ENCODE results near the gene SCFD2. TPM values are rescaled to one million over a fixed set of nuclear protein-coding genes. Genes with fewer than 3 reads are reported as not detected.
A peak's percentile ranks its signal among the peaks of the same experiment; 100 is the strongest.

SCFD2 gene
- total and polyA plus RNA-seq, 4 donors: 5.2 to 28.7 (median 16.4) TPM

DNA sequence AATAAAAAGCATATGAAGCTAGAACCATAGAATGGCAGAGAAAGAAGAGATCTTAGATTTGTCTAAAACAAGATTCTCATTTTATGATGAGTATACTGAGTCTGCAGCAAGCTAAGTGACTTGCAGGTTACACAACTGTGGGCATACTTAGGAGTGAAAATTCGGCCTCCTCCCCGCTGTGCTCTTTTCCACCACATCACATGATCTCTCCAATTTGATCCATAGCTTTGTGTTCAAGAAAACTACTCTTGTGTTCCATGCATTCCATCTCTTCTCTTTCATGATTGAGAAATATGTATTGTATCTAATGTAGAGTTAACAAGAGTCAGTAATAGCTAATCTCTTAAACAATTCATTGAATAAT is 234.3 kb downstream of the SCFD2 start:
- 89 to 98% methylated on average over 2 of the region's 2 CpGs for WGBS, 2 donors
- TF ChIP-seq, protein P1, sequence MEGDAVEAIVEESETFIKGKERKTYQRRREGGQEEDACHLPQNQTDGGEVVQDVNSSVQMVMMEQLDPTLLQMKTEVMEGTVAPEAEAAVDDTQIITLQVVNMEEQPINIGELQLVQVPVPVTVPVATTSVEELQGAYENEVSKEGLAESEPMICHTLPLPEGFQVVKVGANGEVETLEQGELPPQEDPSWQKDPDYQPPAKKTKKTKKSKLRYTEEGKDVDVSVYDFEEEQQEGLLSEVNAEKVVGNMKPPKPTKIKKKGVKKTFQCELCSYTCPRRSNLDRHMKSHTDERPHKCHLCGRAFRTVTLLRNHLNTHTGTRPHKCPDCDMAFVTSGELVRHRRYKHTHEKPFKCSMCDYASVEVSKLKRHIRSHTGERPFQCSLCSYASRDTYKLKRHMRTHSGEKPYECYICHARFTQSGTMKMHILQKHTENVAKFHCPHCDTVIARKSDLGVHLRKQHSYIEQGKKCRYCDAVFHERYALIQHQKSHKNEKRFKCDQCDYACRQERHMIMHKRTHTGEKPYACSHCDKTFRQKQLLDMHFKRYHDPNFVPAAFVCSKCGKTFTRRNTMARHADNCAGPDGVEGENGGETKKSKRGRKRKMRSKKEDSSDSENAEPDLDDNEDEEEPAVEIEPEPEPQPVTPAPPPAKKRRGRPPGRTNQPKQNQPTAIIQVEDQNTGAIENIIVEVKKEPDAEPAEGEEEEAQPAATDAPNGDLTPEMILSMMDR (IDR thresholded peaks at IDR 0.05; ENCODE audit: control extremely low read depth, extremely low read depth): no peak
- peaks cover 0 to 52% (median 10%) of the 10 kb centered on the region in 5 donors for H3K4me1 ChIP-seq (ENCODE audit: control insufficient read depth in 5 of 5, insufficient read depth in 5 of 5, low read length in 5 of 5)
- no peaks in the 10 kb centered on the region for H3K36me3 ChIP-seq (ENCODE audit: control insufficient read depth in 4 of 4, insufficient read depth in 4 of 4, low read length in 4 of 4)
- H3K9ac ChIP-seq (ENCODE audit: insufficient read depth in 1 of 2, low read length in 2 of 2): no peak overlapping the region
- H3K27me3 ChIP-seq (ENCODE audit: control insufficient read depth in 3 of 3, insufficient read depth in 3 of 3, low read length in 2 of 3): no peaks in the 10 kb centered on the region
- H3K27ac ChIP-seq (ENCODE audit: low read depth in 1 of 2, low read length in 1 of 2): no peak overlapping the region
- H3K4me3 ChIP-seq: no peak overlapping the region
- peaks cover 0 to 2% (median 0%) of the 10 kb centered on the region in 4 donors for H3K9me3 ChIP-seq (ENCODE audit: control insufficient read depth in 4 of 4, insufficient read depth in 3 of 4, low read length in 3 of 4)
- DNase-seq (peak in 1 of 3 donors; percentile 37), ATAC-seq (ENCODE audit: insufficient read depth, low FRiP score) (no peak)

DNA sequence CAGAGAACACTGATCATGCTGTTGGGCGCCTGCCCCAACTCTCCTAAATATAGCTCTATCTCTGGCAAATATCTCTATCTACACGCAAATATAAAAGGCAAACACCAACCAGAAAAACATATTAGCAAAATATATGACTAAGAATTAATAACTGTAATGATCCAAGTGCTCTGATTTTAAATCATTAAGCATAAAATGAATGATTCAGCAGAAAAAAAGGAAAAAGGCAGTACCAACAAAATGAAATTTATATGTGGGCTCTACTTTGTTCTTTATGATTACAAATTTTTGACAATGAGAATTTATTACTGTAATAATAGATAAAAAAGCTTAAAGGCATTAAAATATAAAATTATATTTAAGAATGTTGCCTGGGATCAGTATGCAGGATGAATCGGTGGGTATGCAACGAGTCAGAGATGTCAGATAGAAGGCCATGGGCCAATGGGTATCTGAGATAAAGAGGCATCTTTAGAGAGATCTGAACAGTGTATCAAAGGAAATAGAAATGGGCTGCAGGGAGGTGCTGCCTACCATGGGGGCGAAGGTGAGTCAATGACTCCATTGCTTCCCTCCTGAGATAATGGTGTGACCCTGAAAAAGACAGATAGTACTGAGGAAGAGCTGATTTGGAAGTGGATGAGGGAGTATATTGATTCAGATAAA is 234.8 kb downstream of the SCFD2 start:
- Histone ChIP-seq H3K9ac (ENCODE audit: insufficient read depth in 1 of 2, low read length in 2 of 2) (no peak overlapping the region), H3K9me3 (ENCODE audit: control insufficient read depth in 4 of 4, insufficient read depth in 3 of 4, low read length in 3 of 4) (peaks cover 0 to 2% (median 0%) of the 10 kb centered on the region in 4 donors), H3K4me1 (ENCODE audit: control insufficient read depth in 5 of 5, insufficient read depth in 5 of 5, low read length in 5 of 5) (peaks cover 0 to 54% (median 10%) of the 10 kb centered on the region in 5 donors), H3K27me3 (ENCODE audit: control insufficient read depth in 3 of 3, insufficient read depth in 3 of 3, low read length in 2 of 3) (no peaks in the 10 kb centered on the region), H3K36me3 (ENCODE audit: control insufficient read depth in 4 of 4, insufficient read depth in 4 of 4, low read length in 4 of 4) (no peaks in the 10 kb centered on the region), H3K27ac (ENCODE audit: low read depth in 1 of 2, low read length in 1 of 2) (no peak overlapping the region), H3K4me3 (no peak overlapping the region)
- ATAC-seq (ENCODE audit: insufficient read depth, low FRiP score) (no peak), DNase-seq (no peak)
- WGBS, 2 donors: 93 to 96% methylated on average over 5 of the region's 5 CpGs
- TF ChIP-seq, protein P1 (IDR thresholded peaks at IDR 0.05; ENCODE audit: control extremely low read depth, extremely low read depth): no peak

DNA sequence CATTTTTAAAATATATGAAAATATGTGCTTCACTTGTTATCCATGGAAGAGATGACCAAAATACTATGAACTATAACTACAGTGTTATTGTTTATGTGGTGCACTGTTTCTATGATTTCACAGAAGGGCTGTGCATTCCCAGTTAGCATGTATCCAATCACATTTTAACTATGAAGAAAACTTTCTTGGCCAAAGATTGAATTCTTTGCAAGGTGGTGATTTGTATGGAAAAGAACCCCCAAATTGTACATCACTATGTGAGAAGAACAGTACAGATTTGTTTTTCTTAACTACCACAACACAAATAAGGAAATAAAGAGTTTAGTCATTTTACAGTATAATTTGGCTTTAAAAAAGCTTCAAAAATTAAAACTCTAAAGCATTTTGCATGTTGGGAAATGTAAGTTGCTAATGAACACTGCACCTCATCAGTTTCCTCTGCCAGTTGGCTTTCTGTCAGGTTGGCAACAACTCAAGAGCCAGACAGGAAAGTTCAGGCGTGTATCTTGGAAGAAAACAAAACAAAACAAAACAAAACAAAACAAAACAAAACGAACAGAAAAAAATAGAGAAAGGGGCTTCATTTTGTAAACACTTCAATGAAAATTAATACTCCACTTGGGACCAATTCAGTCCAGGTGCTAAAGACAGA is 237.0 kb downstream of the SCFD2 start:
- H3K27me3 ChIP-seq (ENCODE audit: control insufficient read depth in 3 of 3, insufficient read depth in 3 of 3, low read length in 2 of 3): no peaks in the 10 kb centered on the region
- H3K36me3 ChIP-seq (ENCODE audit: control insufficient read depth in 4 of 4, insufficient read depth in 4 of 4, low read length in 4 of 4): no peaks in the 10 kb centered on the region
- ATAC-seq (ENCODE audit: insufficient read depth, low FRiP score): no peak
- peaks cover 0 to 54% (median 10%) of the 10 kb centered on the region in 5 donors for H3K4me1 ChIP-seq (ENCODE audit: control insufficient read depth in 5 of 5, insufficient read depth in 5 of 5, low read length in 5 of 5)
- peaks cover 0 to 2% (median 0%) of the 10 kb centered on the region in 4 donors for H3K9me3 ChIP-seq (ENCODE audit: control insufficient read depth in 4 of 4, insufficient read depth in 3 of 4, low read length in 3 of 4)
- TF ChIP-seq, protein P1 (IDR thresholded peaks at IDR 0.05; ENCODE audit: control extremely low read depth, extremely low read depth): no peak
- DNase-seq: peak; percentile 93 to 98 (median 97)
- WGBS, 2 donors: 28 to 61% methylated on average over 2 of the region's 2 CpGs
- no peak overlapping the region for H3K27ac ChIP-seq (ENCODE audit: low read depth in 1 of 2, low read length in 1 of 2)
- H3K9ac ChIP-seq (ENCODE audit: insufficient read depth in 1 of 2, low read length in 2 of 2): peak overlapping the region in 1 of 2 donors; percentile 35
- no peak overlapping the region for H3K4me3 ChIP-seq

All from lung (tissue), 12 donors.